ENCODE data around the gene CTDSPL. TPM values are rescaled to one million over a fixed set of nuclear protein-coding genes. Genes with fewer than 3 reads are reported as not detected.

CTDSPL gene
- total and polyA plus RNA-seq, 2 of the 8 experiments (the other 6 are each of a cell fraction or from before 2014, with no cell fraction given), result 20.3 to 42.2 TPM

DNA sequence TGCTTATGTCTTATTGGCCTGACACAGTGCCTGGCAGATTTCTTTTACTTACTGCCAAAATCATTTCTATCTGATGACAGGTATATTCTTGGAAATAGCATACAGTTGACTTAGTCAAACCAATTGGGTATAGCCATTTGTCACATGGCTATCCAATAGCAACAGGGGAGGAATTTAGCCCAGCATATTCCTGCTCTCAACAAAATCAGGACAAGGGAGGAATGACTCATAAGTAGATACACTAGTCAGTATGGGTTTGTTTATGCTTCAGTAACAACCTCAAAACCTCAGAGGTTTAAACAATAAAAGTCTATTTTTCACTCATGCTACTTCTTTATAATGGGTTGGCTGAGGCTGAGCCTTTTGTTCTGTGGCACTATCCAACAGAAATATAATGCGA, 90.9 kb downstream of the CTDSPL start (continued):
- TF ChIP-seq, protein P1, sequence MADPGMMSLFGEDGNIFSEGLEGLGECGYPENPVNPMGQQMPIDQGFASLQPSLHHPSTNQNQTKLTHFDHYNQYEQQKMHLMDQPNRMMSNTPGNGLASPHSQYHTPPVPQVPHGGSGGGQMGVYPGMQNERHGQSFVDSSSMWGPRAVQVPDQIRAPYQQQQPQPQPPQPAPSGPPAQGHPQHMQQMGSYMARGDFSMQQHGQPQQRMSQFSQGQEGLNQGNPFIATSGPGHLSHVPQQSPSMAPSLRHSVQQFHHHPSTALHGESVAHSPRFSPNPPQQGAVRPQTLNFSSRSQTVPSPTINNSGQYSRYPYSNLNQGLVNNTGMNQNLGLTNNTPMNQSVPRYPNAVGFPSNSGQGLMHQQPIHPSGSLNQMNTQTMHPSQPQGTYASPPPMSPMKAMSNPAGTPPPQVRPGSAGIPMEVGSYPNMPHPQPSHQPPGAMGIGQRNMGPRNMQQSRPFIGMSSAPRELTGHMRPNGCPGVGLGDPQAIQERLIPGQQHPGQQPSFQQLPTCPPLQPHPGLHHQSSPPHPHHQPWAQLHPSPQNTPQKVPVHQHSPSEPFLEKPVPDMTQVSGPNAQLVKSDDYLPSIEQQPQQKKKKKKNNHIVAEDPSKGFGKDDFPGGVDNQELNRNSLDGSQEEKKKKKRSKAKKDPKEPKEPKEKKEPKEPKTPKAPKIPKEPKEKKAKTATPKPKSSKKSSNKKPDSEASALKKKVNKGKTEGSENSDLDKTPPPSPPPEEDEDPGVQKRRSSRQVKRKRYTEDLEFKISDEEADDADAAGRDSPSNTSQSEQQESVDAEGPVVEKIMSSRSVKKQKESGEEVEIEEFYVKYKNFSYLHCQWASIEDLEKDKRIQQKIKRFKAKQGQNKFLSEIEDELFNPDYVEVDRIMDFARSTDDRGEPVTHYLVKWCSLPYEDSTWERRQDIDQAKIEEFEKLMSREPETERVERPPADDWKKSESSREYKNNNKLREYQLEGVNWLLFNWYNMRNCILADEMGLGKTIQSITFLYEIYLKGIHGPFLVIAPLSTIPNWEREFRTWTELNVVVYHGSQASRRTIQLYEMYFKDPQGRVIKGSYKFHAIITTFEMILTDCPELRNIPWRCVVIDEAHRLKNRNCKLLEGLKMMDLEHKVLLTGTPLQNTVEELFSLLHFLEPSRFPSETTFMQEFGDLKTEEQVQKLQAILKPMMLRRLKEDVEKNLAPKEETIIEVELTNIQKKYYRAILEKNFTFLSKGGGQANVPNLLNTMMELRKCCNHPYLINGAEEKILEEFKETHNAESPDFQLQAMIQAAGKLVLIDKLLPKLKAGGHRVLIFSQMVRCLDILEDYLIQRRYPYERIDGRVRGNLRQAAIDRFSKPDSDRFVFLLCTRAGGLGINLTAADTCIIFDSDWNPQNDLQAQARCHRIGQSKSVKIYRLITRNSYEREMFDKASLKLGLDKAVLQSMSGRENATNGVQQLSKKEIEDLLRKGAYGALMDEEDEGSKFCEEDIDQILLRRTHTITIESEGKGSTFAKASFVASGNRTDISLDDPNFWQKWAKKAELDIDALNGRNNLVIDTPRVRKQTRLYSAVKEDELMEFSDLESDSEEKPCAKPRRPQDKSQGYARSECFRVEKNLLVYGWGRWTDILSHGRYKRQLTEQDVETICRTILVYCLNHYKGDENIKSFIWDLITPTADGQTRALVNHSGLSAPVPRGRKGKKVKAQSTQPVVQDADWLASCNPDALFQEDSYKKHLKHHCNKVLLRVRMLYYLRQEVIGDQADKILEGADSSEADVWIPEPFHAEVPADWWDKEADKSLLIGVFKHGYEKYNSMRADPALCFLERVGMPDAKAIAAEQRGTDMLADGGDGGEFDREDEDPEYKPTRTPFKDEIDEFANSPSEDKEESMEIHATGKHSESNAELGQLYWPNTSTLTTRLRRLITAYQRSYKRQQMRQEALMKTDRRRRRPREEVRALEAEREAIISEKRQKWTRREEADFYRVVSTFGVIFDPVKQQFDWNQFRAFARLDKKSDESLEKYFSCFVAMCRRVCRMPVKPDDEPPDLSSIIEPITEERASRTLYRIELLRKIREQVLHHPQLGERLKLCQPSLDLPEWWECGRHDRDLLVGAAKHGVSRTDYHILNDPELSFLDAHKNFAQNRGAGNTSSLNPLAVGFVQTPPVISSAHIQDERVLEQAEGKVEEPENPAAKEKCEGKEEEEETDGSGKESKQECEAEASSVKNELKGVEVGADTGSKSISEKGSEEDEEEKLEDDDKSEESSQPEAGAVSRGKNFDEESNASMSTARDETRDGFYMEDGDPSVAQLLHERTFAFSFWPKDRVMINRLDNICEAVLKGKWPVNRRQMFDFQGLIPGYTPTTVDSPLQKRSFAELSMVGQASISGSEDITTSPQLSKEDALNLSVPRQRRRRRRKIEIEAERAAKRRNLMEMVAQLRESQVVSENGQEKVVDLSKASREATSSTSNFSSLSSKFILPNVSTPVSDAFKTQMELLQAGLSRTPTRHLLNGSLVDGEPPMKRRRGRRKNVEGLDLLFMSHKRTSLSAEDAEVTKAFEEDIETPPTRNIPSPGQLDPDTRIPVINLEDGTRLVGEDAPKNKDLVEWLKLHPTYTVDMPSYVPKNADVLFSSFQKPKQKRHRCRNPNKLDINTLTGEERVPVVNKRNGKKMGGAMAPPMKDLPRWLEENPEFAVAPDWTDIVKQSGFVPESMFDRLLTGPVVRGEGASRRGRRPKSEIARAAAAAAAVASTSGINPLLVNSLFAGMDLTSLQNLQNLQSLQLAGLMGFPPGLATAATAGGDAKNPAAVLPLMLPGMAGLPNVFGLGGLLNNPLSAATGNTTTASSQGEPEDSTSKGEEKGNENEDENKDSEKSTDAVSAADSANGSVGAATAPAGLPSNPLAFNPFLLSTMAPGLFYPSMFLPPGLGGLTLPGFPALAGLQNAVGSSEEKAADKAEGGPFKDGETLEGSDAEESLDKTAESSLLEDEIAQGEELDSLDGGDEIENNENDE (IDR thresholded peaks at IDR 0.05; ENCODE audit: insufficient replicate concordance, low read length), result no peak
- TF ChIP-seq TEAD4 (IDR thresholded peaks at IDR 0.05; ENCODE audit: low read depth, low read length), result no peak
- no peak for TF ChIP-seq MAFK (IDR thresholded peaks at IDR 0.05; ENCODE audit: low read depth, low read length)
- no peak for TF ChIP-seq SP1 (IDR thresholded peaks at IDR 0.05; ENCODE audit: low read depth, low read length)
- no peak for TF ChIP-seq CTCF (IDR thresholded peaks at IDR 0.05; ENCODE audit: control extremely low read depth in 1 of 3, insufficient read depth in 1 of 3, low read depth in 1 of 3, low read length in 3 of 3)
- no peak for TF ChIP-seq JUN (IDR thresholded peaks at IDR 0.05; ENCODE audit: low read depth, low read length)
- TF ChIP-seq GABPA (IDR thresholded peaks at IDR 0.05; ENCODE audit: borderline replicate concordance, insufficient read depth, low read length), result no peak
- TF ChIP-seq TAF1 (IDR thresholded peaks at IDR 0.05; ENCODE audit: low read depth, low read length), result no peak
- no peak for TF ChIP-seq BRCA1 (IDR thresholded peaks at IDR 0.05; ENCODE audit: low read depth, low read length)
- no peak for TF ChIP-seq SIRT6 (IDR thresholded peaks at IDR 0.05; ENCODE audit: low read length)
